ENCODE measurements around the gene AKAP12.
"Not testable (repeated sequence)": the region's sequence is repeated elsewhere in the genome, so short reads cannot be mapped to it uniquely, and the experiment has no call there.

GRCh38 chr6:151356983-151357382, 117.2 kb downstream of the AKAP12 start:
- TF ChIP-seq CTCF, POLR2AphosphoS5, POLR2A (IDR thresholded peaks at IDR 0.05): not testable (repeated sequence)
